Esophagus squamous epithelium (tissue), 4 donors: ENCODE results near the gene VPS26A.

Source experiments
- POLR2A ChIP-seq, 4 donors: fragments of 450-650 bp; IDR thresholded peaks; one replicate each; pipeline ENCODE4 v1.6.1; 2017; ENCODE audit warnings: antibody characterized with exemption in 4 of 4, mild to moderate bottlenecking in 4 of 4, moderate library complexity in 3 of 4
- TF ChIP-seq, protein P1 (sequence below), 6 experiments: fragments of 450-650 bp in 4 of 6; fragments of 200-600 bp in 2 of 6; sonication (generic) in 2 of 6; IDR thresholded peaks; one replicate each; pipeline ENCODE4 v1.5.1; 2016 to 2019; ENCODE audit warnings: antibody characterized with exemption in 6 of 6, mild to moderate bottlenecking in 4 of 6, moderate library complexity in 4 of 6

- TF ChIP-seq, protein P1, sequence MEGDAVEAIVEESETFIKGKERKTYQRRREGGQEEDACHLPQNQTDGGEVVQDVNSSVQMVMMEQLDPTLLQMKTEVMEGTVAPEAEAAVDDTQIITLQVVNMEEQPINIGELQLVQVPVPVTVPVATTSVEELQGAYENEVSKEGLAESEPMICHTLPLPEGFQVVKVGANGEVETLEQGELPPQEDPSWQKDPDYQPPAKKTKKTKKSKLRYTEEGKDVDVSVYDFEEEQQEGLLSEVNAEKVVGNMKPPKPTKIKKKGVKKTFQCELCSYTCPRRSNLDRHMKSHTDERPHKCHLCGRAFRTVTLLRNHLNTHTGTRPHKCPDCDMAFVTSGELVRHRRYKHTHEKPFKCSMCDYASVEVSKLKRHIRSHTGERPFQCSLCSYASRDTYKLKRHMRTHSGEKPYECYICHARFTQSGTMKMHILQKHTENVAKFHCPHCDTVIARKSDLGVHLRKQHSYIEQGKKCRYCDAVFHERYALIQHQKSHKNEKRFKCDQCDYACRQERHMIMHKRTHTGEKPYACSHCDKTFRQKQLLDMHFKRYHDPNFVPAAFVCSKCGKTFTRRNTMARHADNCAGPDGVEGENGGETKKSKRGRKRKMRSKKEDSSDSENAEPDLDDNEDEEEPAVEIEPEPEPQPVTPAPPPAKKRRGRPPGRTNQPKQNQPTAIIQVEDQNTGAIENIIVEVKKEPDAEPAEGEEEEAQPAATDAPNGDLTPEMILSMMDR (IDR thresholded peaks at IDR 0.05): no peak
- TF ChIP-seq POLR2A (IDR thresholded peaks at IDR 0.05): no peak
Measured at GRCh38 chr10:69153227-69153626, 29.2 kb downstream of the VPS26A start.
